ENCODE measurements around the gene BST2.

The BST2 gene

GRCh38 chr19:17421942-17422341 lies 16.5 kb upstream of the BST2 start:
- H4K20me1 ChIP-seq (ENCODE audit: insufficient read depth, low read length) = no peaks in the 10 kb centered on the region
- H3K4me2 ChIP-seq (ENCODE audit: insufficient read depth, low read length) = no peak overlapping the region
- peaks cover 19% of the 10 kb centered on the region for H3K4me1 ChIP-seq (ENCODE audit: insufficient read depth, low read length)
- no peak overlapping the region for H3K9ac ChIP-seq (ENCODE audit: low read depth, low read length)
- no peaks in the 10 kb centered on the region for H3K27me3 ChIP-seq (ENCODE audit: insufficient read depth, low read length, poor library complexity)
- no peak overlapping the region for H3K4me3 ChIP-seq (ENCODE audit: low read depth in 1 of 2, low read length in 2 of 2)
- no peak overlapping the region for H2AFZ ChIP-seq (ENCODE audit: low read depth, low read length)
- H3K27ac ChIP-seq (ENCODE audit: low read length) = no peak overlapping the region
- H3K36me3 ChIP-seq (ENCODE audit: insufficient read depth, low read length) = peaks cover 14% of the 10 kb centered on the region
- TF ChIP-seq EZH2 (IDR thresholded peaks at IDR 0.05; ENCODE audit: borderline replicate concordance, low read depth, low read length, severe bottlenecking) (no peak), CTCF (IDR thresholded peaks at IDR 0.05; ENCODE audit: borderline replicate concordance, extremely low read depth, low read length, poor library complexity, severe bottlenecking) (no peak)
- peaks cover 15% of the 10 kb centered on the region for H3K79me2 ChIP-seq (ENCODE audit: insufficient read depth, low read length)
- no peak for ATAC-seq (ENCODE audit: insufficient read depth, low read depth)
- no peaks in the 10 kb centered on the region for H3K9me3 ChIP-seq (ENCODE audit: insufficient read depth, low read length, severe bottlenecking)
- no peak for DNase-seq

GRCh38 chr19:17420475-17420924 lies 15.1 kb upstream of the BST2 start:
- Histone ChIP-seq H4K20me1 (ENCODE audit: insufficient read depth, low read length) (no peaks in the 10 kb centered on the region), H3K79me2 (ENCODE audit: insufficient read depth, low read length) (peaks cover 15% of the 10 kb centered on the region), H3K36me3 (ENCODE audit: insufficient read depth, low read length) (peaks cover 14% of the 10 kb centered on the region), H3K4me1 (ENCODE audit: insufficient read depth, low read length) (peaks cover 19% of the 10 kb centered on the region), H3K9me3 (ENCODE audit: insufficient read depth, low read length, severe bottlenecking) (no peaks in the 10 kb centered on the region), H3K27ac (ENCODE audit: low read length) (peak overlapping the region; percentile 60), H3K9ac (ENCODE audit: low read depth, low read length) (peak overlapping the region; percentile 69), H3K4me3 (ENCODE audit: low read depth in 1 of 2, low read length in 2 of 2) (peak overlapping the region; percentile 66 to 67; a peak in 3 of 4 replicates), H3K27me3 (ENCODE audit: insufficient read depth, low read length, poor library complexity) (no peaks in the 10 kb centered on the region), H3K4me2 (ENCODE audit: insufficient read depth, low read length) (peak overlapping the region; percentile 91), H2AFZ (ENCODE audit: low read depth, low read length) (peak overlapping the region; percentile 83)
- TF ChIP-seq CTCF (IDR thresholded peaks at IDR 0.05; ENCODE audit: borderline replicate concordance, extremely low read depth, low read length, poor library complexity, severe bottlenecking) (no peak), EZH2 (IDR thresholded peaks at IDR 0.05; ENCODE audit: borderline replicate concordance, low read depth, low read length, severe bottlenecking) (no peak)
- DNase-seq = peak; percentile 16
- ATAC-seq (ENCODE audit: insufficient read depth, low read depth) = no peak

GRCh38 chr19:17419621-17420474 lies 14.4 kb upstream of the BST2 start, which contains the start of gene MVB12A:
Gene MVB12A (plus strand): TSS chr19:17420047. CDS start chr19:17420136, 89 bp downstream.
- Histone ChIP-seq H2AFZ (ENCODE audit: low read depth, low read length) (peak within 1 kb of the TSS; percentile 83), H3K9me3 (ENCODE audit: insufficient read depth, low read length, severe bottlenecking) (no peaks in the 10 kb centered on the region), H3K4me1 (ENCODE audit: insufficient read depth, low read length) (peaks cover 19% of the 10 kb centered on the region), H3K9ac (ENCODE audit: low read depth, low read length) (peak within 1 kb of the TSS; percentile 72), H3K4me2 (ENCODE audit: insufficient read depth, low read length) (peak within 1 kb of the TSS; percentile 91), H3K79me2 (ENCODE audit: insufficient read depth, low read length) (peaks cover 15% of the 10 kb centered on the region), H3K4me3 (ENCODE audit: low read depth in 1 of 2, low read length in 2 of 2) (peak within 1 kb of the TSS; percentile 66 to 67), H3K27me3 (ENCODE audit: insufficient read depth, low read length, poor library complexity) (no peaks in the 10 kb centered on the region), H3K27ac (ENCODE audit: low read length) (peak within 1 kb of the TSS; percentile 86), H3K36me3 (ENCODE audit: insufficient read depth, low read length) (peaks cover 14% of the 10 kb centered on the region), H4K20me1 (ENCODE audit: insufficient read depth, low read length) (no peaks in the 10 kb centered on the region)
- peak; percentile 91 for ATAC-seq (ENCODE audit: insufficient read depth, low read depth)
- DNase-seq = peak; percentile 98
- TF ChIP-seq CTCF (IDR thresholded peaks at IDR 0.05; ENCODE audit: borderline replicate concordance, extremely low read depth, low read length, poor library complexity, severe bottlenecking) (no peak), EZH2 (IDR thresholded peaks at IDR 0.05; ENCODE audit: borderline replicate concordance, low read depth, low read length, severe bottlenecking) (no peak)

Data from DND-41 (cell line).